DOHH2 (cell line): ENCODE data around the gene FOXN3.

Experiments
- EZH2phosphoT487 ChIP-seq: fragments of 200-600 bp; sonication (generic); IDR thresholded peaks from 2 replicates; pipeline ENCODE4 v1.6.1; 2017; ENCODE audit warnings: borderline replicate concordance, mild to moderate bottlenecking, antibody characterized with exemption, low read length, moderate library complexity, mixed read lengths
- TF ChIP-seq, protein P1 (sequence below): fragments of 200-600 bp; sonication (generic); IDR thresholded peaks from one replicate; pipeline ENCODE4 v1.5.1; 2014; ENCODE audit warnings: antibody characterized with exemption, mild to moderate bottlenecking, low read depth, low read length; ENCODE audit not compliant: poor library complexity, severe bottlenecking

DNA sequence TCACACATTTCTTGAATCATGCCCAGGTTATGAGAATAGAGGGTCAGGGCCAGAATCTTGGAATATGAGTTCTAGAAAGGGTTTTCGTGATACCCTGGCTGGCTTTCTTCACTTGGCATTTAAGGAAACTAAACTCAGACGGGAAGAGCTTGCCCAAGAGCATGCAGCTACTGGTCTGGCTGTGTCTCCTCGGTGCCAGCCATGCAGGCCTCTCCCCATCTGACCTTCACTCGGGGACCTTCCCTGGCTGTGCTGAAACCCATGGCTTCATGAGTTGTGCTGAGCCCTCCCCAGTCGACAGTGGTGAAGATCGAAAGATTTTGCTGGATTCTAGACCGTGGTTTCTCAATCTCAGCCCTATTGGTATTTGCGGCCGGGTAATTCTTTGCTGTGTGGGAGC, 38.0 kb downstream of the FOXN3 start:
- TF ChIP-seq, protein P1, sequence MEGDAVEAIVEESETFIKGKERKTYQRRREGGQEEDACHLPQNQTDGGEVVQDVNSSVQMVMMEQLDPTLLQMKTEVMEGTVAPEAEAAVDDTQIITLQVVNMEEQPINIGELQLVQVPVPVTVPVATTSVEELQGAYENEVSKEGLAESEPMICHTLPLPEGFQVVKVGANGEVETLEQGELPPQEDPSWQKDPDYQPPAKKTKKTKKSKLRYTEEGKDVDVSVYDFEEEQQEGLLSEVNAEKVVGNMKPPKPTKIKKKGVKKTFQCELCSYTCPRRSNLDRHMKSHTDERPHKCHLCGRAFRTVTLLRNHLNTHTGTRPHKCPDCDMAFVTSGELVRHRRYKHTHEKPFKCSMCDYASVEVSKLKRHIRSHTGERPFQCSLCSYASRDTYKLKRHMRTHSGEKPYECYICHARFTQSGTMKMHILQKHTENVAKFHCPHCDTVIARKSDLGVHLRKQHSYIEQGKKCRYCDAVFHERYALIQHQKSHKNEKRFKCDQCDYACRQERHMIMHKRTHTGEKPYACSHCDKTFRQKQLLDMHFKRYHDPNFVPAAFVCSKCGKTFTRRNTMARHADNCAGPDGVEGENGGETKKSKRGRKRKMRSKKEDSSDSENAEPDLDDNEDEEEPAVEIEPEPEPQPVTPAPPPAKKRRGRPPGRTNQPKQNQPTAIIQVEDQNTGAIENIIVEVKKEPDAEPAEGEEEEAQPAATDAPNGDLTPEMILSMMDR = no peak
- TF ChIP-seq EZH2phosphoT487 = no peak
